ENCODE data around the gene ELOA. TPM values are rescaled to one million over a fixed set of nuclear protein-coding genes. Genes with fewer than 3 reads are reported as not detected.

ELOA gene
- total and polyA plus RNA-seq, 2 experiments from 2014 or later: 44.3 to 50.1 TPM

- Histone ChIP-seq H3K27me3 (replicated peaks; ENCODE audit: insufficient read depth) (no peaks in the 10 kb centered on the region), H3K36me3 (ENCODE audit: low read depth) (peaks cover 58% of the 10 kb centered on the region), H2AFZ (no peak overlapping the region), H4K20me1 (ENCODE audit: insufficient read depth) (peaks cover 17% of the 10 kb centered on the region), H3F3A (ENCODE audit: insufficient read depth) (peaks cover 22% of the 10 kb centered on the region; the same call in 1 of the 2 replicates), H3K9ac (peak overlapping the region; percentile 41), H3K4me3 (no peak overlapping the region), H3K4me1 (ENCODE audit: insufficient read depth) (peaks cover 21% of the 10 kb centered on the region), H3K9me2 (ENCODE audit: insufficient read depth) (no peaks in the 10 kb centered on the region), H3K4me2 (ENCODE audit: unreplicated experiment) (no peak overlapping the region), H3K79me2 (ENCODE audit: insufficient read depth) (peaks cover 99% of the 10 kb centered on the region), H3K27ac (peak overlapping the region; percentile 45), H3K9me3 (ENCODE audit: low read depth) (no peaks in the 10 kb centered on the region)
- in situ Hi-C loops (cut with MboI): no loop called here
- 65 to 69% methylated on average over 11 of the region's 11 CpGs for WGBS, 2 experiments (ENCODE audit: low coverage in 1 of 2, low lambda C conversion rate in 2 of 2, missing lambda C conversion rate in 2 of 2)
- TF ChIP-seq EZH2phosphoT487 (IDR thresholded peaks at IDR 0.05; ENCODE audit: insufficient read depth, low read depth): no peak
- no peak for TF ChIP-seq EZH2 (IDR thresholded peaks at IDR 0.05; ENCODE audit: insufficient read depth, poor library complexity, severe bottlenecking)
- DNase-seq: peak; percentile 81
Observed at GRCh38 chr1:23751050-23751814, 8.0 kb downstream of the ELOA start.

- whole genome bisulfite sequencing, 2 experiments (ENCODE audit: low coverage in 1 of 2, low lambda C conversion rate in 2 of 2, missing lambda C conversion rate in 2 of 2): 85% methylated on average over 4 of the region's 4 CpGs
- in situ Hi-C loops (cut with MboI): no loop called here
Observed at GRCh38 chr1:23751815-23752200, 8.5 kb downstream of the ELOA start.

GRCh38 chr1:23752909-23753308 lies 9.6 kb downstream of the ELOA start:
- H3K27ac ChIP-seq: no peak overlapping the region
- no peak overlapping the region for H3K9ac ChIP-seq
- TF ChIP-seq EZH2 (IDR thresholded peaks at IDR 0.05; ENCODE audit: insufficient read depth, poor library complexity, severe bottlenecking): no peak
- TF ChIP-seq EZH2phosphoT487 (IDR thresholded peaks at IDR 0.05; ENCODE audit: insufficient read depth, low read depth): no peak
- in situ Hi-C loops (cut with MboI): no loop called here
- peaks cover 6% of the 10 kb centered on the region for H3K4me1 ChIP-seq (ENCODE audit: insufficient read depth)
- peaks cover 98% of the 10 kb centered on the region for H3K79me2 ChIP-seq (ENCODE audit: insufficient read depth)
- H3K4me2 ChIP-seq (ENCODE audit: unreplicated experiment): no peak overlapping the region
- 0 out of 2 replicates have a peak, but pooled peaks cover 3% of the 10 kb centered on the region for H4K20me1 ChIP-seq (ENCODE audit: insufficient read depth)
- H3K9me3 ChIP-seq (ENCODE audit: low read depth): no peaks in the 10 kb centered on the region
- H3K36me3 ChIP-seq (ENCODE audit: low read depth): peaks cover 72% of the 10 kb centered on the region
- WGBS, 2 experiments (ENCODE audit: low coverage in 1 of 2, low lambda C conversion rate in 2 of 2, missing lambda C conversion rate in 2 of 2): 97 to 100% methylated on average over 1 of the region's 1 CpG
- peaks cover 15% of the 10 kb centered on the region for H3F3A ChIP-seq (ENCODE audit: insufficient read depth)
- H2AFZ ChIP-seq: no peak overlapping the region
- no peak for DNase-seq
- no peaks in the 10 kb centered on the region for H3K9me2 ChIP-seq (ENCODE audit: insufficient read depth)
- H3K27me3 ChIP-seq (replicated peaks; ENCODE audit: insufficient read depth): no peaks in the 10 kb centered on the region
- no peak overlapping the region for H3K4me3 ChIP-seq

More at GRCh38 chr1:23751815-23752200, 8.5 kb downstream of the ELOA start:
- no peak for DNase-seq
- H3K79me2 ChIP-seq (ENCODE audit: insufficient read depth): peaks cover 98% of the 10 kb centered on the region
- no peak overlapping the region for H3K27ac ChIP-seq
- H4K20me1 ChIP-seq (ENCODE audit: insufficient read depth): peaks cover 13% of the 10 kb centered on the region
- peaks cover 62% of the 10 kb centered on the region for H3K36me3 ChIP-seq (ENCODE audit: low read depth)
- H3K4me3 ChIP-seq: no peak overlapping the region
- H2AFZ ChIP-seq: no peak overlapping the region
- peaks cover 17% of the 10 kb centered on the region for H3K4me1 ChIP-seq (ENCODE audit: insufficient read depth)
- H3K9me3 ChIP-seq (ENCODE audit: low read depth): no peaks in the 10 kb centered on the region
- H3K4me2 ChIP-seq (ENCODE audit: unreplicated experiment): no peak overlapping the region
- H3K9ac ChIP-seq: no peak overlapping the region
- no peaks in the 10 kb centered on the region for H3K9me2 ChIP-seq (ENCODE audit: insufficient read depth)
- H3K27me3 ChIP-seq (replicated peaks; ENCODE audit: insufficient read depth): no peaks in the 10 kb centered on the region
- TF ChIP-seq EZH2 (IDR thresholded peaks at IDR 0.05; ENCODE audit: insufficient read depth, poor library complexity, severe bottlenecking) (no peak), EZH2phosphoT487 (IDR thresholded peaks at IDR 0.05; ENCODE audit: insufficient read depth, low read depth) (no peak)
- peaks cover 22% of the 10 kb centered on the region; the same call in 1 of the 2 replicates for H3F3A ChIP-seq (ENCODE audit: insufficient read depth)

- peaks cover 4% of the 10 kb centered on the region; the same call in 1 of the 2 replicates for H3F3A ChIP-seq (ENCODE audit: insufficient read depth)
- H3K27ac ChIP-seq: peak overlapping the region; percentile 16; the same call in 1 of the 2 replicates
- no peak for TF ChIP-seq EZH2phosphoT487 (IDR thresholded peaks at IDR 0.05; ENCODE audit: insufficient read depth, low read depth)
- TF ChIP-seq EZH2 (IDR thresholded peaks at IDR 0.05; ENCODE audit: insufficient read depth, poor library complexity, severe bottlenecking): no peak
- peak; percentile 76 for DNase-seq
- in situ Hi-C loops (cut with MboI): no loop called here
- 0 out of 2 replicates have a peak, but pooled peaks cover 3% of the 10 kb centered on the region for H4K20me1 ChIP-seq (ENCODE audit: insufficient read depth)
- H3K9me2 ChIP-seq (ENCODE audit: insufficient read depth): no peaks in the 10 kb centered on the region
- H2AFZ ChIP-seq: no peak overlapping the region
- no peak overlapping the region for H3K9ac ChIP-seq
- no peaks in the 10 kb centered on the region for H3K4me1 ChIP-seq (ENCODE audit: insufficient read depth)
- WGBS, 2 experiments (ENCODE audit: low coverage in 1 of 2, low lambda C conversion rate in 2 of 2, missing lambda C conversion rate in 2 of 2): 91 to 97% methylated on average over 3 of the region's 3 CpGs
- H3K4me2 ChIP-seq (ENCODE audit: unreplicated experiment): no peak overlapping the region
- H3K36me3 ChIP-seq (ENCODE audit: low read depth): peaks cover 92% of the 10 kb centered on the region
- H3K4me3 ChIP-seq: no peak overlapping the region
- peaks cover 80% of the 10 kb centered on the region for H3K79me2 ChIP-seq (ENCODE audit: insufficient read depth)
- H3K27me3 ChIP-seq (replicated peaks; ENCODE audit: insufficient read depth): no peaks in the 10 kb centered on the region
- no peaks in the 10 kb centered on the region for H3K9me3 ChIP-seq (ENCODE audit: low read depth)
Observed at GRCh38 chr1:23756676-23757075, 13.4 kb downstream of the ELOA start.
